Right lobe of liver (tissue), 6 donors: Measurements from ENCODE around the gene GYG2. TPM values are rescaled to one million over a fixed set of nuclear protein-coding genes. Genes with fewer than 3 reads are reported as not detected.
"Not testable (repeated sequence)": the region's sequence is repeated elsewhere in the genome, so short reads cannot be mapped to it uniquely, and the experiment has no call there.

ENCODE experiments used
- ATAC-seq, 4 donors: fragments of 200-7000 bp; cut with Tn5 transposase; one replicate each; pipeline ENCODE4 v1.9.1; 2020; ENCODE audit warnings: mild to moderate bottlenecking in 4 of 4, moderate library complexity in 4 of 4
- DNase-seq, 3 donors: peaks; one replicate each; pipeline ENCODE4 v3.0.0-alpha.2; 2020
- H3K27ac ChIP-seq, 3 donors: fragments of 200-600 bp; one replicate each; pipeline ENCODE4 v1.8.0; 2022
- H3K27me3 ChIP-seq, 2 donors: fragments of 200-600 bp; one replicate each; pipeline ENCODE4 v1.8.0; 2022
- H3K36me3 ChIP-seq, 4 donors: fragments of 200-600 bp; sonication (generic) in 1 of 4; one replicate each; pipeline versions ENCODE4 v1.5.1 to v1.8.0; 2017 to 2022; ENCODE audit warnings: control low read depth in 1 of 4
- H3K4me1 ChIP-seq, 4 donors: fragments of 200-600 bp; sonication (generic) in 1 of 4; one replicate each; pipeline versions ENCODE4 v1.5.1 to v1.8.0; 2017 to 2022; ENCODE audit warnings: control low read depth in 1 of 4
- H3K4me3 ChIP-seq, 3 donors: fragments of 200-600 bp; one replicate each; pipeline ENCODE4 v1.8.0; 2022
- H3K9me3 ChIP-seq, 4 donors: fragments of 200-600 bp; sonication (generic) in 1 of 4; one replicate each; pipeline versions ENCODE4 v1.5.1 to v1.8.0; 2017 to 2022; ENCODE audit warnings: control low read depth in 1 of 4
- CTCF ChIP-seq, 4 donors: fragments of 200-600 bp in 3 of 4; fragments of 450-650 bp in 1 of 4; IDR thresholded peaks; one replicate each; pipeline versions ENCODE4 v1.5.1 to v1.8.0; 2016 to 2022; ENCODE audit warnings: antibody characterized with exemption in 4 of 4, mild to moderate bottlenecking in 2 of 4
- POLR2A ChIP-seq: fragments of 450-650 bp; IDR thresholded peaks from one replicate; pipeline ENCODE4 v1.6.1; 2017; ENCODE audit warnings: antibody characterized with exemption, mild to moderate bottlenecking
- WGBS: methylation state at CpG from one replicate; pipeline ENCODE4 v1.1.6; 2018; ENCODE audit warnings: low coverage, low lambda C conversion rate; ENCODE audit not compliant: insufficient coverage; ENCODE audit errors: missing lambda C conversion rate; 5-methylcytosine and 5-hydroxymethylcytosine counted together
- intact Hi-C, 2 donors: fragments of 100-400 bp; cut with DNase I; formaldehyde crosslinking; loops; one replicate each; pipeline versions ENCODE4 v1.11.2 to v1.14.1; 2022
- total RNA-seq, 6 experiments: library from RNA; depleted of rRNA in 2 of 6; stranded (reverse); fragments of >200 nt in 2 of 6; fragmentation: NEBNext Ultra II Directional in 3 of 6; extraction: Animal tissue kit (Norgen Biotek cat#: 25700) in 3 of 6; gene quantifications; one replicate each; pipeline versions ENCODE4 v1.1.0 to v1.2.4, GENCODE V29; 2016 to 2023
- donor health status: DM: no; HTN: yes; CAD: no.
- donor health status: DM: no; HTN: no; CAD: no.
- donor health status: DM: no; HTN: no; CAD: no.
- donor health status: DM: no; HTN: yes; CAD: no.
- donor health status: DM: no; HTN: yes; CAD: no.

GYG2 gene
- total RNA-seq, 6 experiments from 2014 or later: 17.6 to 27.7 (median 21.3) TPM

- Histone ChIP-seq H3K27me3 (no peaks in the 10 kb centered on the region), H3K36me3 (peaks cover 0 to 52% (median 10%) of the 10 kb centered on the region in 4 donors), H3K9me3 (no peaks in the 10 kb centered on the region), H3K4me1 (no peaks in the 10 kb centered on the region), H3K27ac (no peak overlapping the region), H3K4me3 (no peak overlapping the region)
- intact Hi-C loops: no loop called here
- DNase-seq: no peak
- 100% methylated on average over 4 of the region's 23 CpGs for WGBS
- ATAC-seq: no peak
- no peak for TF ChIP-seq POLR2A
These were observed 89.0 kb downstream of the GYG2 start for GRCh38 chrX:2917767-2918166.

- WGBS: 77% methylated on average over 1 of the region's 1 CpG
- peaks cover 0 to 32% (median 10%) of the 10 kb centered on the region in 4 donors for H3K36me3 ChIP-seq
- intact Hi-C loops: no loop called here
- H3K27me3 ChIP-seq: no peaks in the 10 kb centered on the region
- TF ChIP-seq POLR2A (no peak), CTCF (IDR thresholded peaks at IDR 0.05) (no peak)
- ATAC-seq: no peak
- no peaks in the 10 kb centered on the region for H3K9me3 ChIP-seq
- DNase-seq: no peak
- no peak overlapping the region for H3K4me3 ChIP-seq
- no peaks in the 10 kb centered on the region for H3K4me1 ChIP-seq
- H3K27ac ChIP-seq: no peak overlapping the region
These were observed 92.5 kb downstream of the GYG2 start for GRCh38 chrX:2921193-2921592.

- intact Hi-C loops: no loop called here
- H3K27me3 ChIP-seq: no peaks in the 10 kb centered on the region
- H3K4me1 ChIP-seq: no peaks in the 10 kb centered on the region
- H3K4me3 ChIP-seq: no peak overlapping the region
- TF ChIP-seq POLR2A: no peak
- TF ChIP-seq CTCF (IDR thresholded peaks at IDR 0.05): no peak
- no peak overlapping the region for H3K27ac ChIP-seq
- H3K36me3 ChIP-seq: peaks cover 0 to 32% (median 8%) of the 10 kb centered on the region in 4 donors
- 87% methylated on average over 5 of the region's 9 CpGs for WGBS
- ATAC-seq (no peak), DNase-seq (no peak)
- H3K9me3 ChIP-seq: no peaks in the 10 kb centered on the region
These were observed 93.0 kb downstream of the GYG2 start for GRCh38 chrX:2921750-2922149.

- DNase-seq (no peak), ATAC-seq (no peak)
- no peaks in the 10 kb centered on the region for H3K27me3 ChIP-seq
- peaks cover 0 to 6% (median 0%) of the 10 kb centered on the region in 4 donors for H3K4me1 ChIP-seq
- no peak for TF ChIP-seq POLR2A
- no peaks in the 10 kb centered on the region for H3K9me3 ChIP-seq
- 100% methylated on average over 3 of the region's 9 CpGs for WGBS
- no peak overlapping the region for H3K27ac ChIP-seq
- intact Hi-C loops: no loop called here
- no peak overlapping the region for H3K4me3 ChIP-seq
- peaks cover 0 to 22% (median 4%) of the 10 kb centered on the region in 4 donors for H3K36me3 ChIP-seq
These were observed 95.4 kb downstream of the GYG2 start for GRCh38 chrX:2924151-2924550.

- WGBS: 92% methylated on average over 4 of the region's 4 CpGs
- H3K4me3 ChIP-seq, DNase-seq, ATAC-seq, intact Hi-C loops, H3K9me3 ChIP-seq, H3K27me3 ChIP-seq, H3K36me3 ChIP-seq: not testable (repeated sequence)
- peaks cover 0 to 11% (median 1%) of the 10 kb centered on the region in 4 donors for H3K4me1 ChIP-seq
- peak overlapping the region in 1 of 3 donors; percentile 98 for H3K27ac ChIP-seq
These were observed 97.5 kb downstream of the GYG2 start for GRCh38 chrX:2926255-2926654.

GRCh38 chrX:2926664-2927275 is 98.0 kb downstream of the GYG2 start:
- H3K4me3 ChIP-seq: no peak overlapping the region
- H3K4me1 ChIP-seq: peaks cover 0 to 11% (median 1%) of the 10 kb centered on the region in 4 donors
- no peak for ATAC-seq
- peak overlapping the region; percentile 59 to 98 (median 82) for H3K27ac ChIP-seq
- WGBS: 97% methylated on average over 14 of the region's 15 CpGs
- H3K36me3 ChIP-seq: peaks cover 0 to 2% (median 0%) of the 10 kb centered on the region in 4 donors
- no peak for DNase-seq
- no peaks in the 10 kb centered on the region for H3K9me3 ChIP-seq
- no peak for TF ChIP-seq CTCF (IDR thresholded peaks at IDR 0.05)
- TF ChIP-seq POLR2A: no peak
- intact Hi-C loops: no loop called here
- no peaks in the 10 kb centered on the region for H3K27me3 ChIP-seq
